ENCODE measurements around the gene EXOC3L1.
A peak's percentile ranks its signal among the peaks of the same experiment; 100 is the strongest.

Gene EXOC3L1

DNA sequence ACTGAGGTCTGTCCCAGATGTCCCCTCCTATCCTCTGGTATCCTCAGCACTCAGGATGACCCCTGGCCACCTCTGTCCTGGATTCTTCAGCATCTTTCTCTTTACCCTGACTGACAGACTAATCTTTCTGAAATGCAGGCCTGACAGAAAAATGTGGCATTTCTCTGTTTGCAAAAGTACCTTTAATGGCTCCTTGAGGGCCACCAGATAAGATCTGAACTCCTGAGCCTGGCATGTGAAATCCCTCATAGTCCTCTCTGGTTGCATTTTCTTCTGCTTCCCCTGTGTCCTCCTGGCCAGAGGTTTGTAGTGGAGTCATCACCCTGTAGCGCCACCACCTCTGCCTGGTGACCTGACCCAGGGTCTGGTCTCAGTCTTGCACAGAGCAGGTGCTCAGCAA, 6.9 kb upstream of the EXOC3L1 start:
- no peak overlapping the region for H3K27ac ChIP-seq
- TF ChIP-seq, protein P1, sequence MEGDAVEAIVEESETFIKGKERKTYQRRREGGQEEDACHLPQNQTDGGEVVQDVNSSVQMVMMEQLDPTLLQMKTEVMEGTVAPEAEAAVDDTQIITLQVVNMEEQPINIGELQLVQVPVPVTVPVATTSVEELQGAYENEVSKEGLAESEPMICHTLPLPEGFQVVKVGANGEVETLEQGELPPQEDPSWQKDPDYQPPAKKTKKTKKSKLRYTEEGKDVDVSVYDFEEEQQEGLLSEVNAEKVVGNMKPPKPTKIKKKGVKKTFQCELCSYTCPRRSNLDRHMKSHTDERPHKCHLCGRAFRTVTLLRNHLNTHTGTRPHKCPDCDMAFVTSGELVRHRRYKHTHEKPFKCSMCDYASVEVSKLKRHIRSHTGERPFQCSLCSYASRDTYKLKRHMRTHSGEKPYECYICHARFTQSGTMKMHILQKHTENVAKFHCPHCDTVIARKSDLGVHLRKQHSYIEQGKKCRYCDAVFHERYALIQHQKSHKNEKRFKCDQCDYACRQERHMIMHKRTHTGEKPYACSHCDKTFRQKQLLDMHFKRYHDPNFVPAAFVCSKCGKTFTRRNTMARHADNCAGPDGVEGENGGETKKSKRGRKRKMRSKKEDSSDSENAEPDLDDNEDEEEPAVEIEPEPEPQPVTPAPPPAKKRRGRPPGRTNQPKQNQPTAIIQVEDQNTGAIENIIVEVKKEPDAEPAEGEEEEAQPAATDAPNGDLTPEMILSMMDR (conservative IDR thresholded peaks at IDR 0.05): no peak

DNA sequence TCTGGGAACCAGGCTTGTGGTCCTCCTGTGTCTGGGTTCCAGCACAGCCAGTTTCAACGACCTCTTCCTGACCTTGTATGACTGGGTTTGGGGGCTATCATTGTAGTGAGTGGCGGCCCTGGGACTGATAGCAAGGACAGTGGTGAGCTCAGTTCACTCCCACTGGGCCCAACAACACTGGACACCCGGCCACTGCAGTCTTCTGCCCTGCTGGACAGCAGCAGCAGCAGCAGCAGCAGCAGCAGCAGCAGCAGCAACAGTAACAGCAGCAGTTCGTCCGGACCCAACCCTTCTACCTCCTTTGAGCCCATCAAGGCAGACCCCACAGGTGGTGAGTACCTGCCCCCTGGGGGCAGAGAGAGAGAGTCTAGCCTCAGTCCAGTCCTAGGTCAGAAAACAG, 5.7 kb upstream of the EXOC3L1 start:
- TF ChIP-seq, protein P1 (conservative IDR thresholded peaks at IDR 0.05): no peak
- no peak overlapping the region for H3K27ac ChIP-seq

DNA sequence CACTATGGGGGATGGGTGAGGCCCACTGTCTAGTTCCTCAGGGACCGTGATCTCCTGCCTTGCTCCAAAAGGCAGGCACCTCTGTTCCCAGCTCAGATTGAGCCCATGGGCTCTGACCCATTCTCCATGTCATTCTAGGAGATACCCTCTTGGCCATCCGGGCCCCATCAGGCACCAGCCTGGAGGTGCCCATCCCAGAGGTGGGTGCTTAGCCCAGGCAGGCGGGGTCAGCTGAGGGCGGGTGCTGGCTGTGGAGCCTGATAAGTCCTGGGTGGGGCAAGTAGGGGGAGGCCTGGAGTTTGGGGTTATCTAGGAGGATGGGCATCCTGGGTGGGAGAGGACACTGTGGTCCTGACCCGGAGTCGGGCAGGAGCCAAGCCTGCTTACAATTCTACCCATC, 4.3 kb upstream of the EXOC3L1 start:
- TF ChIP-seq, protein P1 (conservative IDR thresholded peaks at IDR 0.05): no peak
- H3K27ac ChIP-seq: no peak overlapping the region

DNA sequence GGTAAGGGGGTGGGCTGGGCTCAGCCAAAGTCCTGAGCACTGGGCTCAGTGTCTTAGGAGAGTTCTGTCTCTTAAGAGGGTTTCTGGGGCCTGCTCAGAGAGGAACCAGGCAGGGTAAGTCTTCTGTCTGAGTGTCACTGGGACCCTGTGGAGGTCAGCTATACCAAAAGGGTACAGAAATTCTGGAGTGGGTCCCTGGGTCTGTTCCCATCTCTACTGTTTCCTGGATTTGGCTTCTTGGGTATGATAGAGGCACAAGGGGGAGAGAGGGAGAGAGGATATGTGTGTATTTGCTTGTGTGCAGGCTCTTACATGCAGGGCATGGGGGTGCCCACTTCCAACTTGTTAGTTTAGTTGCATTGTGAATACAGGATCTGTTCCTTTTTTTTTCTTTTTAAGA, 3.6 kb upstream of the EXOC3L1 start:
- no peak overlapping the region; the same call in 1 of the 2 replicates for H3K27ac ChIP-seq
- TF ChIP-seq, protein P1 (conservative IDR thresholded peaks at IDR 0.05): no peak

DNA sequence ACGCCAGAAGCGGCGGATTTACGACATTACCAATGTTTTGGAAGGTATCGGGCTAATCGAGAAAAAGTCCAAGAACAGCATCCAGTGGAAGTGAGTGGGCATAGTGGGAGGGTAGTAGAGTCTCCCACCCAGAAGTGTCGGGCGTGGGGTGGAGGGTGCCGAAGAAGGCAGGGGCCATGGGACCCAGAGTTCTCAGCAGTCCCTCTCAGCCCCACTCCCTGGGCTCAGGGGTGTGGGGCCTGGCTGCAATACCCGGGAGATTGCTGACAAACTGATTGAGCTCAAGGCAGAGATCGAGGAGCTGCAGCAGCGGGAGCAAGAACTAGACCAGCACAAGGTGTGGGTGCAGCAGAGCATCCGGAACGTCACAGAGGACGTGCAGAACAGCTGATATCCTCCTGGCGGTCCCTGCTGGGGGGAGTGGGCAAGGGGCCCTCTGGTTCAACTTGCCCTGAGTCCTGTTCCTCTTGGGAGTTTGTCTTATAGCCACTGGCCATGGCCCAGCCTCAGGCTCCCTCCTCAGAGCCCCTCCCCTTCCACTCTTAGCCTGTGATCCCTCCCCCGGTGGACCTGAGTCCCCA, 2.9 kb upstream of the EXOC3L1 start:
- H3K27ac ChIP-seq: peak overlapping the region; percentile 77
- TF ChIP-seq, protein P1 (conservative IDR thresholded peaks at IDR 0.05): no peak

DNA sequence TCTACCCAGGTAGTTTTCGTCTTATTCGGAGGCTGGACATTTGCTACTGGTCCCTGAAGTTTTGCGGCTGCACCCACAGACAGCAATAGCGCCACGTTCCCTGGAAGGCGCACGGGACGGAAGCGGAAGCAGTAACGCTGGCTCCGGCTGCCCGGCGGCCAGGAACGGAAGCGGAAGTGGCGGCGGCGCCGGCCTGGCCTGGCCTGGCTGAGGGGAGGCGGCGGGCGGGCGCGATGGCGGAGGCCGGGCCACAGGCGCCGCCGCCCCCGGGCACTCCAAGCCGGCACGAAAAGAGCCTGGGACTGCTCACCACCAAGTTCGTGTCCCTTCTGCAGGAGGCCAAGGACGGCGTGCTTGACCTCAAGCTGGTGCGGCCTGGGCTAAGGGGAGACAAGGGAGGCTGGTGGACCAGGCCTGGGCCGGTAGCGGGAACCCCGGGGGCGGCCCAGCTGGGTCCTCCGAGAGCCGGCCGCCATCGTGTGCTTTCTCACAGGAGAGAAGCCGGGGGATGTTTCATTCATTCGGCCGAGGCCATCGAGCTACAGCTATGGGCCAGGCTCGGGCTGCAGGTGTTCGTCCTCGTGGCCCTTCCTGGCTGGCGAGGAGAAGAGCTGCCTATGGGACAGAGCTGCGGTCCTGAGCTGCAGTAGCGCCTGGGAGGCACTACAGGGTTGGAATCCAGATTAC, 2.2 kb upstream of the EXOC3L1 start, which contains the start of gene E2F4:
TSS of gene E2F4 (plus strand) at position 161 of the 687 bp plus-strand sequence. CDS start at position 234, 73 bp downstream.
- H3K27ac ChIP-seq: peak within 1 kb of the TSS; percentile 77

DNA sequence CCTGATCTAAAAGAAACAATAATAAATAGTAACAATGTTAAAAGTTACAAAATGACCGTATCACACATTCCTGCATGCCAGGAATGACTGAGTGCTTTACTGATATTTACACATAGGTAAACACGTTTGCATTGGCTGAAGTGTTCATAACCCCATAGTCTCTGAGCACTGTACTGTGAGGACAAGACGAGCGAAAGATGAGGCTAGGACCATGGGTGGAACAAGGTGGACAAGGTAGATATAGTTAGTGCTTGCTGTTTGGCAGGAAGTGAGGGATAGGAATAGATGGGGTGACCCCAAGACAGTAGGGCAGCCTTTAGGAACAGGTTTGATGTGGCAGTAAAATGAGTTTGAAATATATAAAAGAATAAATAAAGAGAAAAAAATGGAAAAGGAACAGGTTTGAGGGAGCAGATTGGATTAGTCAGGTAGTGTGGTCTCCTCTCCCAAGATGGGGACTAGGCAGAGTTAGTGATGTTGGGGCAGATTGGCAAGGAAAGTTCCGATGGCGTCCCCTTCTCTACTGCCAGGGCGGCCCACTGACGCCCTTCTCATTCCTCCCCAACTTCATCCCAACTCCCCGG, 1.6 kb upstream of the EXOC3L1 start:
- peak overlapping the region; percentile 77; the same call in 1 of the 2 replicates for H3K27ac ChIP-seq
- TF ChIP-seq, protein P1 (conservative IDR thresholded peaks at IDR 0.05): no peak

More for the DNA sequence above, 2.2 kb upstream of the EXOC3L1 start, which contains the start of gene E2F4:
- TF ChIP-seq, protein P1 (conservative IDR thresholded peaks at IDR 0.05): no peak
